HL-60 (cell line): Measurements from ENCODE around the gene ADCYAP1R1.
A peak's percentile ranks its signal among the peaks of the same experiment; 100 is the strongest.

Experiments
- GABPA ChIP-seq: IDR thresholded peaks from 2 replicates; pipeline ENCODE4 v1.6.1; 2012; ENCODE audit warnings: low read depth
- POLR2AphosphoS5 ChIP-seq: IDR thresholded peaks from 2 replicates; pipeline ENCODE4 v1.6.1; 2012; ENCODE audit warnings: low read depth
- SPI1 ChIP-seq: IDR thresholded peaks from 2 replicates; pipeline ENCODE4 v1.6.1; 2012; ENCODE audit warnings: low read depth, mild to moderate bottlenecking, borderline replicate concordance
- TF ChIP-seq, protein P1 (sequence below): IDR thresholded peaks from one replicate; pipeline ENCODE4 v1.5.1; 2011; ENCODE audit warnings: low read length, control low read depth, inconsistent platforms; ENCODE audit not compliant: insufficient read depth

DNA sequence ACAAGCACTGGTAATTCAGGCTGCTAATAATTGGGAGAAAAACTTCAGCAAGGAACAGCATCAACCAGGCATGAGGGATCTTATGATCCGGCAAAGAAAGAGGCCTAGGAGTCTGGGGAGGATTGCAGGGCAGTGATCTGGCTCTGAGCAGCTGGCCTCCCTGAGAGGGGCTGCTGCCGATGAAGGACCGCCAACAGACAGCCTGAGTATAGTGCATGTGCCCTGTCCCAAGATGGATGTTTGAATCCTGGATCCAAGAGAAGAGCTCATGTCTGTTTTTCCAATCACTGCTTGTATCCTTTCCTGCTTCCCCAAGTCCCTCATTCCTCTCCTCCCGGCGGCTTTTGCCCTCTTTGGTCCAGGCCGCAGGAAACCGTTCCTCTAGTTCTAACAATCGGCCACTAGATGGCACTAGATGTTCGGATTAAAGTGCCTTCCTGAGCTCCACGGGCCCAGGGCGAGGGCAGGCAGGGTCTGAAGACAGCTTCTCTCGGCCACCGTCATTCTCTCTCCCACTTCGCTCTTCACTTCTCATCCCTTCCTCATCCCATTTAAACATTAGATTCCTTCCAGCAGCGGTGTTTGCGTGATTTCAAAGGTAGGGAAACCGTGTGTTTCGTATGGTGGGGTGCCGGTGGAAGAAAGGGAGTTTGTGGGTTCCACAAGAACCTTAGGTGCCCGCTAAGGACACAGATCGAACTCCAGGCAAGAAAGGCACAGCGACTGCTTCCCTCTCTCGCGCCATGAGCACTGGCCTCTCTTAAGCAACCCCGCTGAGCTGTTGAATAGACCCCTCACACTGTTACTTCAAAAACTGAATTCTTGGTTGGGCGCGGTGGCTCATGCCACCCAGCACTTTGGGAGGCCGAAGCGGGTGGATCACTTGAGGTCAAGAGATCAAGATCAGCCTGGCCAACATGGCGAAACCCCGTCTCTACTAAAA lies 82.4 kb downstream of the ADCYAP1R1 start:
- TF ChIP-seq SPI1 (no peak), POLR2AphosphoS5 (no peak), GABPA (no peak)
- TF ChIP-seq, protein P1, sequence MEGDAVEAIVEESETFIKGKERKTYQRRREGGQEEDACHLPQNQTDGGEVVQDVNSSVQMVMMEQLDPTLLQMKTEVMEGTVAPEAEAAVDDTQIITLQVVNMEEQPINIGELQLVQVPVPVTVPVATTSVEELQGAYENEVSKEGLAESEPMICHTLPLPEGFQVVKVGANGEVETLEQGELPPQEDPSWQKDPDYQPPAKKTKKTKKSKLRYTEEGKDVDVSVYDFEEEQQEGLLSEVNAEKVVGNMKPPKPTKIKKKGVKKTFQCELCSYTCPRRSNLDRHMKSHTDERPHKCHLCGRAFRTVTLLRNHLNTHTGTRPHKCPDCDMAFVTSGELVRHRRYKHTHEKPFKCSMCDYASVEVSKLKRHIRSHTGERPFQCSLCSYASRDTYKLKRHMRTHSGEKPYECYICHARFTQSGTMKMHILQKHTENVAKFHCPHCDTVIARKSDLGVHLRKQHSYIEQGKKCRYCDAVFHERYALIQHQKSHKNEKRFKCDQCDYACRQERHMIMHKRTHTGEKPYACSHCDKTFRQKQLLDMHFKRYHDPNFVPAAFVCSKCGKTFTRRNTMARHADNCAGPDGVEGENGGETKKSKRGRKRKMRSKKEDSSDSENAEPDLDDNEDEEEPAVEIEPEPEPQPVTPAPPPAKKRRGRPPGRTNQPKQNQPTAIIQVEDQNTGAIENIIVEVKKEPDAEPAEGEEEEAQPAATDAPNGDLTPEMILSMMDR: peak; percentile 26
